ENCODE data around the gene EPN1. TPM values are rescaled to one million over a fixed set of nuclear protein-coding genes. Genes with fewer than 3 reads are reported as not detected.

Gene EPN1
- total and polyA plus RNA-seq, 2 of the 13 experiments (the other 11 are each of a cell fraction or from before 2014, with no cell fraction given), result 28.9 to 31.7 TPM

DNA sequence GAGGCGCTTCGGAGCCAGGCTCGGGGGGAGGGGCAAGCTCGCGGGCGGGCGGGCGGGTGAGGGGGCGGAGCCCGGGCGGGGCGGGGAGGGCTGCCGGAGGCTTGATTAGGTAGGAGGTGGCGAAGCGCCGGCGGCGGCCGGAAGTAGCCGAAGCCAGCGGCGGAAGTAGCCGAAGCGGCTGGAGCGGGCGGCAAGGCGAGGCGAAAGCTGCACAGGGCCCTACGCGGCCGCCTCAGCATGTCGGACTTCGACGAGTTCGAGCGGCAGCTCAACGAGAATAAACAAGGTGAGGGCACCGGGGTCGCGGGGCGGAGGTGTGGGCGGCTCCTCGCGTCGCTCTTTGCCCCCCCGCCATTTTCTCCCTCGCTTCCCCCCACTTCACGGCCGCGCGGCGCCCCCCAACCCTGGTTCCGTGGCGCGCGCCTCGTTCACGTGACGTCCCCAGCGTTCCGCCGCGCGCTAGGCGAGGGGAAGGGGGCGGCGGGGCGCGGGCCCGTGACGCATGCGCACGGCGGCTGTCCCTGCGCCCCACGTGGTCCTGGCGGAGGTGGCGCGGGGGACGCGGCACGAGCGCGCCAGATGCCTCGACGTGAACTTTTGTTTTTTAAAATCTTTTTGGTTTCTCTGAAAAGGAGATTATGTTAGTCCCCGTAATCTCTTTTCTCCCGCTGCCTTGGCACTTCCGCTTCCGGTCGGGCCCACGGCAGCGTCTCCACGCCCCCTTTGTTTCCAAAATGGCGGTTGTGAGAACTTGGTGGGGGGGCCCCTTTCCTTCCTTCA, 20.0 kb upstream of the EPN1 start, which contains the start of gene U2AF2 (continued):
- no peak for TF ChIP-seq SMAD3 (CRISPR knock-in tag; IDR thresholded peaks at IDR 0.05)
- TF ChIP-seq SRF (IDR thresholded peaks at IDR 0.05; ENCODE audit: low read depth, low read length), result no peak
- TF ChIP-seq ISL2 (CRISPR knock-in tag; IDR thresholded peaks at IDR 0.05), result peak; percentile 24; the same call in 1 of the 2 replicates
- TF ChIP-seq ZNF234 (CRISPR knock-in tag; conservative IDR thresholded peaks at IDR 0.05), result no peak
- no peak for TF ChIP-seq MTF1 (CRISPR knock-in tag; IDR thresholded peaks at IDR 0.05)
- peak; percentile 35 for TF ChIP-seq NRL (CRISPR knock-in tag; IDR thresholded peaks at IDR 0.05; ENCODE audit: borderline replicate concordance)
- TF ChIP-seq SALL1 (CRISPR knock-in tag; IDR thresholded peaks at IDR 0.05), result peak; percentile 61
- no peak for TF ChIP-seq SOX6 (IDR thresholded peaks at IDR 0.05)
- TF ChIP-seq SOX6 (CRISPR knock-in tag; IDR thresholded peaks at IDR 0.05), result no peak; the same call in 1 of the 2 replicates
- no peak for TF ChIP-seq SMAD1 (CRISPR knock-in tag; IDR thresholded peaks at IDR 0.05; ENCODE audit: borderline replicate concordance, low read depth)
- TF ChIP-seq HES4 (CRISPR knock-in tag; IDR thresholded peaks at IDR 0.05; ENCODE audit: borderline replicate concordance), result peak; percentile 67; the same call in 1 of the 2 replicates
- no peak for TF ChIP-seq NAIF1 (CRISPR knock-in tag; IDR thresholded peaks at IDR 0.05; ENCODE audit: borderline replicate concordance)
- no peak for TF ChIP-seq TP53 (CRISPR knock-in tag; conservative IDR thresholded peaks at IDR 0.05)
- TF ChIP-seq, protein P1, sequence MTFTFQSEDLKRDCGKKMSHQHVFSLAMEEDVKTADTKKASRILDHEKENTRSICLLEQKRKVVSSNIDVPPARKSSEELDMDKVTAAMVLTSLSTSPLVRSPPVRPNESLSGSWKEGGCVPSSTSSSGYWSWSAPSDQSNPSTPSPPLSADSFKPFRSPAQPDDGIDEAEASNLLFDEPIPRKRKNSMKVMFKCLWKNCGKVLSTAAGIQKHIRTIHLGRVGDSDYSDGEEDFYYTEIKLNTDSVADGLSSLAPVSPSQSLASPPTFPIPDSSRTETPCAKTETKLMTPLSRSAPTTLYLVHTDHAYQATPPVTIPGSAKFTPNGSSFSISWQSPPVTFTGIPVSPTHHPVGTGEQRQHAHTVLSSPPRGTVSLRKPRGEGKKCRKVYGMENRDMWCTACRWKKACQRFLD (CRISPR knock-in tag; IDR thresholded peaks at IDR 0.05; ENCODE audit: borderline replicate concordance), result peak; percentile 79; the same call in 1 of the 2 replicates
- peak; percentile 64; the same call in 1 of the 2 replicates for TF ChIP-seq IRX3 (CRISPR knock-in tag; IDR thresholded peaks at IDR 0.05; ENCODE audit: borderline replicate concordance, low read depth)
- TF ChIP-seq RBFOX2 (IDR thresholded peaks at IDR 0.05; ENCODE audit: low read depth, low read length), result peak; percentile 97
- TF ChIP-seq, protein P2, sequence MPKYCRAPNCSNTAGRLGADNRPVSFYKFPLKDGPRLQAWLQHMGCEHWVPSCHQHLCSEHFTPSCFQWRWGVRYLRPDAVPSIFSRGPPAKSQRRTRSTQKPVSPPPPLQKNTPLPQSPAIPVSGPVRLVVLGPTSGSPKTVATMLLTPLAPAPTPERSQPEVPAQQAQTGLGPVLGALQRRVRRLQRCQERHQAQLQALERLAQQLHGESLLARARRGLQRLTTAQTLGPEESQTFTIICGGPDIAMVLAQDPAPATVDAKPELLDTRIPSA (CRISPR knock-in tag; IDR thresholded peaks at IDR 0.05; ENCODE audit: borderline replicate concordance), result no peak
- TF ChIP-seq, protein P3, sequence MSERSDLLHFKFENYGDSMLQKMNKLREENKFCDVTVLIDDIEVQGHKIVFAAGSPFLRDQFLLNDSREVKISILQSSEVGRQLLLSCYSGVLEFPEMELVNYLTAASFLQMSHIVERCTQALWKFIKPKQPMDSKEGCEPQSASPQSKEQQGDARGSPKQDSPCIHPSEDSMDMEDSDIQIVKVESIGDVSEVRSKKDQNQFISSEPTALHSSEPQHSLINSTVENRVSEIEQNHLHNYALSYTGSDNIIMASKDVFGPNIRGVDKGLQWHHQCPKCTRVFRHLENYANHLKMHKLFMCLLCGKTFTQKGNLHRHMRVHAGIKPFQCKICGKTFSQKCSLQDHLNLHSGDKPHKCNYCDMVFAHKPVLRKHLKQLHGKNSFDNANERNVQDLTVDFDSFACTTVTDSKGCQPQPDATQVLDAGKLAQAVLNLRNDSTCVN (CRISPR knock-in tag; IDR thresholded peaks at IDR 0.05; ENCODE audit: borderline replicate concordance), result no peak
- no peak for TF ChIP-seq ZNF572 (CRISPR knock-in tag; IDR thresholded peaks at IDR 0.05)
- TF ChIP-seq ZNF547 (CRISPR knock-in tag; IDR thresholded peaks at IDR 0.05), result peak; percentile 74; the same call in 1 of the 2 replicates
- TF ChIP-seq ZNF44 (CRISPR knock-in tag; IDR thresholded peaks at IDR 0.05), result no peak
- no peak for TF ChIP-seq KDM4B (CRISPR knock-in tag; IDR thresholded peaks at IDR 0.05)
- no peak for TF ChIP-seq ZBTB20 (CRISPR knock-in tag; IDR thresholded peaks at IDR 0.05; ENCODE audit: borderline replicate concordance, low read depth)
- no peak for TF ChIP-seq PHF5A (CRISPR knock-in tag; IDR thresholded peaks at IDR 0.05; ENCODE audit: low read depth, unreplicated experiment)
- TF ChIP-seq, protein P4, sequence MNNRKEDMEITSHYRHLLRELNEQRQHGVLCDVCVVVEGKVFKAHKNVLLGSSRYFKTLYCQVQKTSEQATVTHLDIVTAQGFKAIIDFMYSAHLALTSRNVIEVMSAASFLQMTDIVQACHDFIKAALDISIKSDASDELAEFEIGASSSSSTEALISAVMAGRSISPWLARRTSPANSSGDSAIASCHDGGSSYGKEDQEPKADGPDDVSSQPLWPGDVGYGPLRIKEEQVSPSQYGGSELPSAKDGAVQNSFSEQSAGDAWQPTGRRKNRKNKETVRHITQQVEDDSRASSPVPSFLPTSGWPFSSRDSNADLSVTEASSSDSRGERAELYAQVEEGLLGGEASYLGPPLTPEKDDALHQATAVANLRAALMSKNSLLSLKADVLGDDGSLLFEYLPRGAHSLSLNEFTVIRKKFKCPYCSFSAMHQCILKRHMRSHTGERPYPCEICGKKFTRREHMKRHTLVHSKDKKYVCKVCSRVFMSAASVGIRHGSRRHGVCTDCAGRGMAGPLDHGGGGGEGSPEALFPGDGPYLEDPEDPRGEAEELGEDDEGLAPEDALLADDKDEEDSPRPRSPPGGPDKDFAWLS (CRISPR knock-in tag; IDR thresholded peaks at IDR 0.05; ENCODE audit: borderline replicate concordance), result no peak
- TF ChIP-seq HMG20A (CRISPR knock-in tag; IDR thresholded peaks at IDR 0.05; ENCODE audit: borderline replicate concordance), result no peak
- no peak for TF ChIP-seq NCOA1 (CRISPR knock-in tag; IDR thresholded peaks at IDR 0.05)
